HUES48 (cell line): ENCODE measurements around the gene NRIP2.
"Not testable (repeated sequence)": the region's sequence is repeated elsewhere in the genome, so short reads cannot be mapped to it uniquely, and the experiment has no call there.

Experiments
- H3K27ac ChIP-seq: one replicate; pipeline ENCODE4 v1.7.0; 2013; ENCODE audit warnings: low read depth, low read length, inconsistent platforms
- H3K27me3 ChIP-seq: 2 replicates; pipeline ENCODE4 v1.6.1; 2013; ENCODE audit warnings: mild to moderate bottlenecking, low read length; ENCODE audit not compliant: control insufficient read depth, insufficient read depth
- H3K36me3 ChIP-seq: 2 replicates; pipeline ENCODE4 v1.6.1; 2013; ENCODE audit warnings: low read length; ENCODE audit not compliant: control insufficient read depth, insufficient read depth
- H3K4me1 ChIP-seq: 2 replicates; pipeline ENCODE4 v1.6.1; 2013; ENCODE audit warnings: mild to moderate bottlenecking, low read length; ENCODE audit not compliant: control insufficient read depth, insufficient read depth
- H3K4me3 ChIP-seq: 2 replicates; pipeline ENCODE4 v1.5.1; 2013; ENCODE audit warnings: mild to moderate bottlenecking, low read depth, low read length
- H3K9ac ChIP-seq: 2 replicates; pipeline ENCODE4 v1.6.1; 2013; ENCODE audit warnings: mild to moderate bottlenecking, low read depth, low read length, moderate library complexity
- H3K9me3 ChIP-seq: 2 replicates; pipeline ENCODE4 v1.6.1; 2013; ENCODE audit warnings: low read length; ENCODE audit not compliant: control insufficient read depth, insufficient read depth

NRIP2 gene, protein sequence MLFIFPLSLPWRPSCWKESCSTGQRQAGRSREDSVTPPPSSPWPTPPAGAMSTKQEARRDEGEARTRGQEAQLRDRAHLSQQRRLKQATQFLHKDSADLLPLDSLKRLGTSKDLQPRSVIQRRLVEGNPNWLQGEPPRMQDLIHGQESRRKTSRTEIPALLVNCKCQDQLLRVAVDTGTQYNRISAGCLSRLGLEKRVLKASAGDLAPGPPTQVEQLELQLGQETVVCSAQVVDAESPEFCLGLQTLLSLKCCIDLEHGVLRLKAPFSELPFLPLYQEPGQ

DNA sequence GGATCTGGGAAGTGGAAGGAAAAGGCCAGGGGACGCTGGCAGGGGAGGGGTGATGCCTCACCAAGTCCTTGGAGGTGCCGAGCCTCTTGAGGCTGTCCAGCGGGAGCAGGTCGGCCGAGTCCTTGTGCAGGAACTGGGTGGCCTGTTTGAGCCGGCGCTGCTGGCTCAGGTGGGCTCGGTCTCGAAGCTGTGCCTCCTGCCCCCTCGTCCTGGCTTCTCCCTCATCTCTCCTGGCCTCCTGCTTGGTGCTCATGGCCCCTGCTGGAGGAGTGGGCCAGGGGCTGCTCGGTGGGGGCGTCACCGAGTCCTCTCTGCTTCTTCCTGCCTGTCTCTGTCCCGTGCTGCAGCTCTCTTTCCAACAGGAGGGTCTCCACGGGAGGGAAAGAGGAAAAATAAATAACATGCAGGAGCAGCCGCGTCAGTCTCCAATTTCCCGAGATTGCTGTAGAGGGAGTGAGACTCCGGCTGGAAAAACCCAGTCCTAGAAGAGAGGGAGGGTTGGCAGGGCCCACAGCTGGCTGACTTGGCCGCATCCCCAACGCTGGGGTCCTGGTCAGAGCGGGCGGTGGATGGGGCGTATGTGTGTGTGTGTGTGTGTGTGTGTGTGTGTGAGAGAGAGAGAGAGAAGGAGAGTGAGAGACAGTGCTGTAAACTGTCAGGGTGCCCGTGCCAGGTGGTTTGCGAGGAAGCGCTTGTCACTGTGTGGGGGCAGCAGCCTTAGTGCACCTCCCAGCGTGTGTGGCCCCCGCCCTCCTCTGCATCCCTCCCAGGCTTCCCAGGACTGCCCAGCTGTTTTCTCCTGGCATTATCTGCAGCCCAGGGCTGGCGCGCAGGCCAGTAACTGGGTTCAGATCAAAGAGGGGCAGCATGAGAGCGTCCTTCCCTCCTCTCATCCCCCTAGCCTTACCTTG lies at the start of gene NRIP2:
Gene NRIP2 (minus strand): TSS at position 455 of the 911 bp plus-strand sequence. CDS start 52 bp downstream, at position 403.
- Histone ChIP-seq H3K4me3 (peak within 1 kb of the TSS; percentile 28; the same call in 1 of the 2 replicates), H3K36me3 (no peaks in the 10 kb centered on the region; the same call in none of the 2 replicates), H3K9me3 (no peaks in the 10 kb centered on the region), H3K4me1 (peaks cover 17% of the 10 kb centered on the region), H3K27me3 (no peaks in the 10 kb centered on the region), H3K9ac (no peak within 1 kb of the TSS), H3K27ac (no peak within 1 kb of the TSS)

DNA sequence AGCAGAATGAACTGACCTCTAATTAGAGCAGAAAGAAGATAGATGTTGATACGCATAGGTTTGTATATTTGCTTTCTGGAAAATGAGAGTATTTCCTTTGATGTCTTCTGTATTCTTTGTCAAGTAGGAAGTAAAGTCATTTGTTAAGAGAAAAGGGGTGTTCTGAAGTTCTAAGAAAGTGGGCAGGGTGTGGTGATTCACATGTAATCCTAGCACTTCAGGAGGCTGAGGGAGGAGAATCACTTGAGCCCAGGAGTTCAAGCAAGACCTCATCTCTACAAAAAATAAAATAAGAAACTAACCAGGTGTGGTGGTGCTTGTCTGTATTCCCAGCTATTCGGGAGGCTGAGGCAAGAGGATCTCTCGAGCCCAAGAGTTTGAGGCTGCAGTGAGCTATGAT lies 45.0 kb upstream of the NRIP2 start:
- no peak overlapping the region for H3K4me3 ChIP-seq
- H3K9me3 ChIP-seq = no peaks in the 10 kb centered on the region
- no peak overlapping the region for H3K27ac ChIP-seq
- no peaks in the 10 kb centered on the region for H3K27me3 ChIP-seq
- H3K9ac ChIP-seq = no peak overlapping the region
- peaks cover 21% of the 10 kb centered on the region for H3K36me3 ChIP-seq
- H3K4me1 ChIP-seq = peaks cover 13% of the 10 kb centered on the region

DNA sequence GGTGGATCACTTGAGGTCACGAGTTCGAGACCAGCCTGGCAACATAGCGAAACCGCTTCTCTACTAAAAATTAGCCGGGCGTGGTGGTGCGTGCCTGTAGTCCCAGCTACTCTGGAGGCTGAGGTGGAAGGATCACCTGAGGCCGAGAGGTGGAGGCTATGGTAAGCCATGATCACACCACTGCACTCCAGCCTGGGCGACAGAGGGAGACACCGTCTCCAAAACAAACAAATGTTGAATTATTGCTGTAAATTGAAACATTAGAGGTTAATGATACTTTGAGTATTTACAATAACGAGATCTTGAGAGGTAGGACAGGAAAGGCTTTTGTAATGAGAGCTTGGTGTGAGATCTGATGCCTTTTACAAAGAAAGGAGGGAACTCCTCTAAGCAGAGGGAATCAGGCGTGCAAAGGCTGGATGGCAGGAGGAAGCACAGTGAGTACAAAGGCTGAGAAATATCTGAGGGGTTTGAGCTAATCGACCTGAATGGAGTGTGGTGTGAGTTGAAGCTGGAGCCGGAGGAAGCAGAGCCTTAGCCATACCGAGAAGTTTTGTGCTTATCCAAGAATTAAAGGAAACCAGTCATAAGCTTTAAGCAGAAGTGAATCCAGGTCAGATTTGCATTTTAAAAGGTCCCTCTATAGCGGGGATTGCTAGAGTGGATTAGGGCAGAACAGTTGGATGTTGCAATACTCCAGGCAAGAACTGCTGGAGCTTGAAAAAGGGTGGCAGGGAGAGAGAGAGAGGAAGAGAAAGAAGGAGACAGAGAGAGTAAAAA lies 43.3 kb upstream of the NRIP2 start:
- no peaks in the 10 kb centered on the region for H3K27me3 ChIP-seq
- peak overlapping the region; percentile 100 for H3K4me3 ChIP-seq
- H3K27ac ChIP-seq = peak overlapping the region; percentile 95
- H3K4me1 ChIP-seq = peaks cover 11% of the 10 kb centered on the region
- no peaks in the 10 kb centered on the region for H3K9me3 ChIP-seq
- H3K36me3 ChIP-seq = peaks cover 36% of the 10 kb centered on the region
- peak overlapping the region; percentile 98 for H3K9ac ChIP-seq

DNA sequence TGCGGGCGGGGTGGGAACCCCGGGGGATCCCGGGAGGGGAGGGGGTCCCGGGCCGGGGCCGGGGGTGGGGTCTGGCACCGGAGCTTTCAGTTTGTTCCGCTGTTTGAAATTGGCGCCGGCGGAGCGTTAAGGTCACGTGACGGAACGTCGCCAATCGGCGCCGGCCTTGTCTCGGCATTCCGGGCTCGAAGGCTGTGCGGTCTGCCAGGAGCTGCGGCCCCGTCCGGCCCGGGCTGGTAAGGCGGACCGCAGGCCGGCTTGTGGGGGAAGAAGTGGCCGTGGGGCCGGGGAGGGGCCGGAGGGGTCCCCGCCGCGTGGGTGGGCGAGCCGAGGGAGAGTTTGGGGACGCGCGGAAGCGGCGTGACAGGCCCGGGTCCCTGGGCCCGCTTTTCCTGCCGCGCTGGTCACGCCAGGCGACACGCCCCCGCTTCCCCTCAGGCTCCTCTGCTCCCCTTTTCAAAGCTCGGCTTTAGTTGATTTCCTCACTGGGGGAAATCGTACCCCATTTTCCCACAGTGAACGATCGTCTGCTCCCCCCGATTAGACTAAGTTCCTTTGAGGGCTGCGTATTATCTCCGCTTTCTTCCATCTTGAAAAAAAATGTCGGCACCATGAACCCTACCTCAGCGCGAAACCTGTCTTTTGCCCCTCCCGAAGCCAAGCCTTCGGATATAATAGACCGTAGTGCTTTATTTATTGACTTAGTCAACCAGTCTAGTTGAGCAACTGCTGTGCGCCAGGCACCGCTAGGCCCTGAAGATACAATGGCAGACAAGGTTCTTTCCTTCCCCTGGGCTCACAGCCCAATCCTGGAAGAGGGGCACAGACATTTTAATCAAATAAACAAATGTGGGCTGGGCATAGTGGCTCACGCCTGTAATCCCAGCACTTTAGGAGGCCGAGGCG lies 42.5 kb upstream of the NRIP2 start, which contains the start of the genes FOXM1 and RHNO1:
Gene FOXM1 (minus strand): TSS at position 128 of the 906 bp plus-strand sequence. CDS start 2,696 bp downstream, outside the sequence.
Gene RHNO1 (plus strand): TSS at position 177 of the 906 bp plus-strand sequence. CDS start 8,144 bp downstream, outside the sequence.
- Histone ChIP-seq H3K4me1 (peaks cover 11% of the 10 kb centered on the region), H3K9ac (peak within 1 kb of the TSS; percentile 98), H3K27me3 (no peaks in the 10 kb centered on the region), H3K27ac (peak within 1 kb of the TSS; percentile 95), H3K9me3 (no peaks in the 10 kb centered on the region), H3K36me3 (peaks cover 45% of the 10 kb centered on the region), H3K4me3 (peak within 1 kb of the TSS; percentile 100)

DNA sequence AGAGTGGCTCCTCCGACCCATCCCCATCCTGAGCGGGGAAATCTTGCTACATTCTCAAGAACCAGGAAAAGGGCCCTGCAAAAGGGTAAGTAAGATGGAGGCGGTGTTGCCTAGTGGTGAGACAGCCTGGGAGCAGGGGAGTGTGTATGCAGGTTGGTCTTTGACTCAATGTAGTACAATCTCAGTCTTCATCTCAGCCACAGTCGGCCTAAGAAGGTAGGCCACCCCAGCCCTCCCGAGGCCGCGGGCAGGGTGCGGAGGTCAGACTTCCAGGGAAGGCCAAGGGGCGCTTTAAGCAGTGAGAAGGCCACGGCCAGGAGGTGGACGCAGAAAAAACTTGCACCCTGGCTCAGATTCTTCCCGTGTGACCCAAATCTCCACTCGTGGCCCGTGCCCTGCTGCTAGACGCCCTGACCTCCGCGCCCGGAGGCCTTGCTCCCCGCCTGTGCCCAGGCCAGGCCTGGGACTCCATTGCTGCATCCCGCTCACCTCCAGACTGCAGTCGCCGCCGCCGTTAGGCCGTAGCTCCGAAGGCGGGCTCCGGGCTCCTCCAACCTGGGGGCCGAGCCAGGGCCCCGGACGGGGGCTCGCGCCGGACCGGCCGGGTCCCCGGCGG lies 41.7 kb upstream of the NRIP2 start:
- Histone ChIP-seq H3K9ac (peak overlapping the region; percentile 82), H3K27ac (peak overlapping the region; percentile 95), H3K27me3 (no peaks in the 10 kb centered on the region), H3K36me3 (peaks cover 52% of the 10 kb centered on the region), H3K4me1 (peaks cover 11% of the 10 kb centered on the region), H3K9me3 (no peaks in the 10 kb centered on the region), H3K4me3 (peak overlapping the region; percentile 100)

DNA sequence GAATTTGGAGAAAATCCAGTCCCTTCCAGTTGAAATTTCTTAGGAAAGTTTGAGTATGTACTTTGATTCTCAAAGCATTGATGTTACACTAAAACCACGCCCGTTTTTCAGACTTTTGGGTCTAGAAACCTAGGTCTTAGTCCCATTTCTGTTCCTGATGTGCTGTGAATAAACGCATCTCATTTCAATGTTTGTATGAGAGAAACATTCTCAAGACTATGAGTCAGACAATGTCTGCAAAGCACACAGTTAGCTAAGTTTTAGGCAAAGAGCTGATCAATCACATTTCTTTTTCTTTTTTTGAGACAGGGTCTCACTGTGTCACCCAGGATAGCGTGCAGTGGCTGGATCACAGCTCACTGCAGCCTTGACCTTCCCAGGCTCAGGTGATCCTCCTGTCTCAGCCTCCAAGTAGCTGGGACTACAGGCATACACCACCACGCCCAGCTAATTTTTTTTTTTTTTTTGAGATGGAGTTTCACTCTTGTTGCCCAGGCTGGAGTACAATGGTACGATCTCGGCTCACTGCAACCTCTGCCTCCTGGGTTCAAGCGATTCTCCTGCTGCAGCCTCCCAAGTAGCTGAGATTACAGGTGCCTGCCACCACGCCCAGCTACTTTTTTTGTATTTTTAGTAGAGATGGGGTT lies 34.3 kb upstream of the NRIP2 start:
- H3K27me3 ChIP-seq, H3K27ac ChIP-seq, H3K9me3 ChIP-seq, H3K9ac ChIP-seq, H3K4me1 ChIP-seq, H3K4me3 ChIP-seq: not testable (repeated sequence)
- peaks cover 92% of the 10 kb centered on the region for H3K36me3 ChIP-seq

DNA sequence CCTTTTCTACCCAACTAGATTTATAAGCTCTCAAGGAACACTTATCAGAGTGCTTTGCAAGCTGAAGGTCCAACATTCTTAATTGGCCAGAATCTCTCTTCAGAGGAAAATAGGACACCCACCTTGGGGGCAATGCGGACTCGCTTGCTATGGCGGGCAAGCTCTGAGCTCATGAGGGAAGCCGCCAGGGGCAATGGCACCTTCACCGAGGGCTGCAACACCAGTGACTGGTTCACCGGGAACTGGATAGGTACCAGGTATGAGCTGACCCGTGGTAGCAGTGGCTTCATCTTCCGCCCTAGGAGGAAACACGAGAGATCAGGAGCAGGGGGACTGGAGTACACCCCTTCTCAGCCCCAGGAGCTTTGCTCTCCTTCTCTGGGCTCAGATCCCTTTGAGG lies 29.4 kb upstream of the NRIP2 start:
- no peaks in the 10 kb centered on the region for H3K4me1 ChIP-seq
- H3K4me3 ChIP-seq = no peak overlapping the region
- no peaks in the 10 kb centered on the region for H3K9me3 ChIP-seq
- H3K9ac ChIP-seq = no peak overlapping the region
- peaks cover 91% of the 10 kb centered on the region for H3K36me3 ChIP-seq
- no peak overlapping the region for H3K27ac ChIP-seq
- H3K27me3 ChIP-seq = no peaks in the 10 kb centered on the region

DNA sequence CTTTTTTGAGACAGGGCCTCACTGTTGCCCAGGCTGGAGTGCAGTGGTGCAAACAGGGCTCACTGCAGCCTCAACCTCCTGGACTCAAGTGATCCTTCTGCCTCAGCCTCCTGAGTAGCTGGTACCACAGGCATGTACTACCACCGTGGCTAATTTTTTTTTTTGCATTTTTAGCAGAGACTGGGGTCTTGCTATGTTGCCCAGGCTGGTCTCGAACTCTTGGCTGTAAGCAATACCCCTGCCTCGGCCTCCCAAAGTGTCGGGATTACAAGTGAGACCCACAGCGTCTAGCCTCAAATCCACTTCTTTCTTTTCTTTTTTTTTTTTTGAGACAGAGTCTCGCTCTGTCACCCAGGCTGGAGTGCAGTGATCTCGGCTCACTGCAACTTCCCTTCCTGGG lies 28.6 kb upstream of the NRIP2 start:
- not testable (repeated sequence) for H3K27ac ChIP-seq, H3K4me1 ChIP-seq, H3K4me3 ChIP-seq, H3K9ac ChIP-seq, H3K27me3 ChIP-seq, H3K9me3 ChIP-seq
- peaks cover 91% of the 10 kb centered on the region for H3K36me3 ChIP-seq

DNA sequence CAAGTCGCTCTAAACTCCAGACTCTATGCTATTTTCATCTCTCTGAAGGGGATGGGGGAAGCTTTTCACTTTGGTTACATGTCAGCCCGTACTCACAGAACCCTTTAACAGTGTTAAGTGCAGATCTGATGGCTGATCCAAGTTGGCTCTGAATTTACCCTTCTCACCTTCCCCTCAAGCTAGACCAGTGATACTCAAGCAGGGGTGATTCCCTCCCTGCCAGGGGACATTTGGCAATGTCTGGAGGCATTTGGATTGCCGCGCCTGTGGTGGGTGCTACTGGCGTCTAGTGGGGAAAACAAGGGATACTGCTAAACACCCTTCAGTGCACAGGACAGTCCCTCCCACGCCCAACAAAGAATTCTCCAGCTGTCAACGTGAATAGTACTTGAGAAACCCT lies 28.0 kb upstream of the NRIP2 start:
- Histone ChIP-seq H3K4me3 (no peak overlapping the region), H3K36me3 (peaks cover 91% of the 10 kb centered on the region), H3K9me3 (no peaks in the 10 kb centered on the region), H3K4me1 (no peaks in the 10 kb centered on the region), H3K27me3 (no peaks in the 10 kb centered on the region), H3K27ac (no peak overlapping the region), H3K9ac (no peak overlapping the region)
